ENCODE data around the gene C5orf63.

The C5orf63 gene

GRCh38 chr5:127038550-127038949 lies 34.8 kb downstream of the C5orf63 start:
- DNase-seq (ENCODE audit: low read depth), result no peak
- TF ChIP-seq CTCF (IDR thresholded peaks at IDR 0.05; ENCODE audit: insufficient read depth, low read depth, low read length, missing control alignments), result no peak
- H3K4me3 ChIP-seq (ENCODE audit: low read depth, low read length), result no peak overlapping the region

- no peak for TF ChIP-seq CTCF (IDR thresholded peaks at IDR 0.05; ENCODE audit: insufficient read depth, low read depth, low read length, missing control alignments)
- H3K4me3 ChIP-seq (ENCODE audit: low read depth, low read length), result no peak overlapping the region
- DNase-seq (ENCODE audit: low read depth), result no peak
Measured at GRCh38 chr5:127031863-127032232, 41.5 kb downstream of the C5orf63 start.

GRCh38 chr5:127031147-127031862 lies 42.0 kb downstream of the C5orf63 start:
- no peak for TF ChIP-seq CTCF (IDR thresholded peaks at IDR 0.05; ENCODE audit: insufficient read depth, low read depth, low read length, missing control alignments)
- peak overlapping the region; percentile 79 for H3K4me3 ChIP-seq (ENCODE audit: low read depth, low read length)
- peak; percentile 57 for DNase-seq (ENCODE audit: low read depth)

- DNase-seq (ENCODE audit: low read depth), result peak; percentile 97
- peak within 1 kb of the TSS; percentile 79 for H3K4me3 ChIP-seq (ENCODE audit: low read depth, low read length)
- no peak for TF ChIP-seq CTCF (IDR thresholded peaks at IDR 0.05; ENCODE audit: insufficient read depth, low read depth, low read length, missing control alignments)
Measured at GRCh38 chr5:127030259-127031146, 42.8 kb downstream of the C5orf63 start, which contains the start of gene MARCHF3. Gene MARCHF3, minus strand, starts transcription at chr5:127030558. Its CDS starts 112,387 bp downstream, at chr5:126918171.

- TF ChIP-seq CTCF (IDR thresholded peaks at IDR 0.05; ENCODE audit: insufficient read depth, low read depth, low read length, missing control alignments), result peak; percentile 39
- peak; percentile 63 for DNase-seq (ENCODE audit: low read depth)
Measured at GRCh38 chr5:127029581-127030258, 43.6 kb downstream of the C5orf63 start.

GRCh38 chr5:127028822-127029457 lies 44.4 kb downstream of the C5orf63 start:
- TF ChIP-seq CTCF (IDR thresholded peaks at IDR 0.05; ENCODE audit: insufficient read depth, low read depth, low read length, missing control alignments), result no peak
- no peak overlapping the region for H3K4me3 ChIP-seq (ENCODE audit: low read depth, low read length)
- DNase-seq (ENCODE audit: low read depth), result no peak

More at GRCh38 chr5:127029581-127030258, 43.6 kb downstream of the C5orf63 start:
- peak overlapping the region; percentile 79 for H3K4me3 ChIP-seq (ENCODE audit: low read depth, low read length)
